ENCODE measurements around the gene EPHA3. TPM values are rescaled to one million over a fixed set of nuclear protein-coding genes. Genes with fewer than 3 reads are reported as not detected.

Gene EPHA3
- total RNA-seq, 2 donors from 2014 or later, result 0.15 to 0.18 TPM

DNA sequence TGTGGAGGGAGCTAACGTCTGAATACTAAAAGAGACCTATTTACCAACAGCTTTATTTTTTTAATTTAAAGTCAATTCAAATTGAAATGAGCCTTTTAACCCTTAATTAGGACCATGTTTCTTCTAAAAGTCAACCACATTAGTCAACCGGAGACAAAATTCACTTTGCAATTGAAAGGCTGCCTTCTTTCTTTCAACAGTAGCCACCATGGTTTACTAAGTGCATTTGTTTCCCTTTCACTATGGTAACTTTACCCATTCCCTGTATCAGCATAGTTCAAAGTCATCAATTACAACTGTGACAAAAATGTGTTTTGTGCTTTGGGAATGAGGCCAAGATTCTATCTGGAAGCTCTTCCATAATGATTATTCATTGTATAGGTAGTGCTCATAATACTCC, 225.4 kb downstream of the EPHA3 start:
- no peaks in the 10 kb centered on the region for H3K9me3 ChIP-seq (ENCODE audit: control insufficient read depth, low read length)
- Mint-ChIP-seq H3K27ac (no peak overlapping the region), H3K27me3 (ENCODE audit: insufficient read depth) (no peaks in the 10 kb centered on the region), H3K4me3 (no peak overlapping the region), H3K4me1 (peaks cover 17% of the 10 kb centered on the region), H3K9me3 (no peaks in the 10 kb centered on the region), H3K36me3 (ENCODE audit: low read depth) (no peaks in the 10 kb centered on the region)
- H3K27ac ChIP-seq (ENCODE audit: low read depth, low read length), result peak overlapping the region; percentile 83
- WGBS, 2 experiments (ENCODE audit: insufficient coverage in 1 of 2, insufficient read length in 1 of 2), result 36 to 68% methylated on average over 1 to 2 of the region's 2 CpGs
- H3K4me3 ChIP-seq (ENCODE audit: low read length), result no peak overlapping the region
- DNase-seq, result no peak
- no peaks in the 10 kb centered on the region for H3K4me1 ChIP-seq (ENCODE audit: control insufficient read depth, insufficient read depth, low read length)
- H3K9ac ChIP-seq (ENCODE audit: extremely low read depth, low read length, poor library complexity, severe bottlenecking), result no peak overlapping the region
- H3K27me3 ChIP-seq (ENCODE audit: control insufficient read depth, insufficient read depth, low read length, poor library complexity, severe bottlenecking), result no peaks in the 10 kb centered on the region
- TF ChIP-seq CTCF (conservative IDR thresholded peaks at IDR 0.05), result no peak
- H3K36me3 ChIP-seq (ENCODE audit: control insufficient read depth, insufficient read depth, low read length), result no peaks in the 10 kb centered on the region

DNA sequence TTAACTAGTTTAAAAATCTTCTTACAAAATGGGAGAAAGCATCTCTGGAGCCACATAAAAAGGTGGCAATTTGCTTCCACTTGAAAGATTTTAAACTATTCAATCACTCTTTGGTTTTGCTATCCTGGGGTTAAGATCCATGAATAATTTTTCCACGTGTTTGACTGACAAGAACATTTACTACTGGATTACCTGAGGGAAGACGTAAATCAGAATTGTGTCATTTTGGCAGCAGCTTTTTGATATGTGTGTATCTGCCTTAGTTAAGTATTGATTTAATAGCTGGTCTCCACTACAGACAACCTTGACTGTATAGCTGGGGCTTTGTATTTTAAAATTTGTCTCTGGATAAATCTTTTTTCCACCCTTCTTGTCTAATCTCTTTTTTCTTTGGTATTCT, 228.3 kb downstream of the EPHA3 start:
- Mint-ChIP-seq H3K36me3 (ENCODE audit: low read depth) (no peaks in the 10 kb centered on the region), H3K9me3 (no peaks in the 10 kb centered on the region), H3K27me3 (ENCODE audit: insufficient read depth) (no peaks in the 10 kb centered on the region), H3K4me3 (no peak overlapping the region), H3K4me1 (peaks cover 17% of the 10 kb centered on the region), H3K27ac (no peak overlapping the region)
- WGBS, 2 experiments (ENCODE audit: insufficient coverage in 1 of 2, insufficient read length in 1 of 2), result 84 to 88% methylated on average over 2 of the region's 2 CpGs
- Histone ChIP-seq H3K27me3 (ENCODE audit: control insufficient read depth, insufficient read depth, low read length, poor library complexity, severe bottlenecking) (no peaks in the 10 kb centered on the region), H3K36me3 (ENCODE audit: control insufficient read depth, insufficient read depth, low read length) (no peaks in the 10 kb centered on the region), H3K9me3 (ENCODE audit: control insufficient read depth, low read length) (no peaks in the 10 kb centered on the region), H3K27ac (ENCODE audit: low read depth, low read length) (no peak overlapping the region), H3K4me1 (ENCODE audit: control insufficient read depth, insufficient read depth, low read length) (no peaks in the 10 kb centered on the region), H3K4me3 (ENCODE audit: low read length) (no peak overlapping the region), H3K9ac (ENCODE audit: extremely low read depth, low read length, poor library complexity, severe bottlenecking) (no peak overlapping the region)
- DNase-seq, result no peak
- TF ChIP-seq CTCF (conservative IDR thresholded peaks at IDR 0.05), result no peak

DNA sequence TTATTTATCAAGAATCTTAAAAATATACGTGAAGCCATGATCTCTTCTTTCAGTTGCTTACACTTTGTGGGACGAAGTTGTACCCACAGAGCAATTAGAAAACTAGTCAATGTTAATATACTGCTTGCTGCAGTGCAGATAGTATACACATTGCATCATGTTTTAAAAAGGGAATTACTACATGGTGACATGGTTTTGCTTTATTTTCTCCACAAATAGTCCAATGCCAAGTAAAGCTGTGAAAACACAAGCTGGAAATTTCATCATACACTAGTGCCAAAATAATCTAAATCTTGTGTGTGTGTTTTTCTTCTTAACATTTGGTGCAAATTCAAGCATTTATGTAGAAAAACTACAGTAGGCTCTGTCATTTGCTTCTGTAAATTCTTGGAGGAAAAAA, 233.0 kb downstream of the EPHA3 start:
- H3K9ac ChIP-seq (ENCODE audit: extremely low read depth, low read length, poor library complexity, severe bottlenecking), result no peak overlapping the region
- no peaks in the 10 kb centered on the region for H3K27me3 Mint-ChIP-seq (ENCODE audit: insufficient read depth)
- no peaks in the 10 kb centered on the region for H3K36me3 ChIP-seq (ENCODE audit: control insufficient read depth, insufficient read depth, low read length)
- TF ChIP-seq CTCF (conservative IDR thresholded peaks at IDR 0.05), result no peak
- H3K9me3 Mint-ChIP-seq, result peaks cover 4% of the 10 kb centered on the region
- no peaks in the 10 kb centered on the region for H3K9me3 ChIP-seq (ENCODE audit: control insufficient read depth, low read length)
- H3K27ac ChIP-seq (ENCODE audit: low read depth, low read length), result no peak overlapping the region
- peaks cover 8% of the 10 kb centered on the region for H3K4me1 Mint-ChIP-seq
- H3K36me3 Mint-ChIP-seq (ENCODE audit: low read depth), result no peaks in the 10 kb centered on the region
- no peak for DNase-seq
- 91 to 92% methylated on average over 2 of the region's 2 CpGs for WGBS, 2 experiments (ENCODE audit: insufficient coverage in 1 of 2, insufficient read length in 1 of 2)
- H3K27me3 ChIP-seq (ENCODE audit: control insufficient read depth, insufficient read depth, low read length, poor library complexity, severe bottlenecking), result no peaks in the 10 kb centered on the region
- peaks cover 6% of the 10 kb centered on the region for H3K4me1 ChIP-seq (ENCODE audit: control insufficient read depth, insufficient read depth, low read length)
- H3K4me3 ChIP-seq (ENCODE audit: low read length), result no peak overlapping the region
- H3K27ac Mint-ChIP-seq, result no peak overlapping the region
- H3K4me3 Mint-ChIP-seq, result no peak overlapping the region
